ENCODE measurements around the gene CA6.

GRCh38 chr1:8943498-8944405, 1.9 kb upstream of the CA6 start:
- TF ChIP-seq GATA2 (IDR thresholded peaks at IDR 0.05; ENCODE audit: low read depth, low read length) (no peak), GATA3 (IDR thresholded peaks at IDR 0.05; ENCODE audit: low read depth, low read length) (no peak)

Measured in SH-SY5Y (cell line).